ENCODE measurements around the gene LRP1B.

The LRP1B gene

GRCh38 chr2:141317986-141318385 lies 812.8 kb downstream of the LRP1B start:
- TF ChIP-seq, protein P1, sequence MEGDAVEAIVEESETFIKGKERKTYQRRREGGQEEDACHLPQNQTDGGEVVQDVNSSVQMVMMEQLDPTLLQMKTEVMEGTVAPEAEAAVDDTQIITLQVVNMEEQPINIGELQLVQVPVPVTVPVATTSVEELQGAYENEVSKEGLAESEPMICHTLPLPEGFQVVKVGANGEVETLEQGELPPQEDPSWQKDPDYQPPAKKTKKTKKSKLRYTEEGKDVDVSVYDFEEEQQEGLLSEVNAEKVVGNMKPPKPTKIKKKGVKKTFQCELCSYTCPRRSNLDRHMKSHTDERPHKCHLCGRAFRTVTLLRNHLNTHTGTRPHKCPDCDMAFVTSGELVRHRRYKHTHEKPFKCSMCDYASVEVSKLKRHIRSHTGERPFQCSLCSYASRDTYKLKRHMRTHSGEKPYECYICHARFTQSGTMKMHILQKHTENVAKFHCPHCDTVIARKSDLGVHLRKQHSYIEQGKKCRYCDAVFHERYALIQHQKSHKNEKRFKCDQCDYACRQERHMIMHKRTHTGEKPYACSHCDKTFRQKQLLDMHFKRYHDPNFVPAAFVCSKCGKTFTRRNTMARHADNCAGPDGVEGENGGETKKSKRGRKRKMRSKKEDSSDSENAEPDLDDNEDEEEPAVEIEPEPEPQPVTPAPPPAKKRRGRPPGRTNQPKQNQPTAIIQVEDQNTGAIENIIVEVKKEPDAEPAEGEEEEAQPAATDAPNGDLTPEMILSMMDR (conservative IDR thresholded peaks at IDR 0.05; ENCODE audit: low read depth, low read length), result no peak
- no peak overlapping the region for H3K4me2 ChIP-seq
- no peak overlapping the region for H3K4me3 ChIP-seq (IDR thresholded peaks at IDR 0.05; ENCODE audit: insufficient read depth, low read depth, low read length)
- no peaks in the 10 kb centered on the region for H4K20me1 ChIP-seq (ENCODE audit: insufficient read depth)
- no peak overlapping the region for H2AFZ ChIP-seq (ENCODE audit: low read depth)
- no peak overlapping the region for H3K27ac ChIP-seq
- no peaks in the 10 kb centered on the region for H3K4me1 ChIP-seq (ENCODE audit: low read depth, poor library complexity, severe bottlenecking)
- H3K79me2 ChIP-seq (ENCODE audit: insufficient read depth, low read depth), result no peaks in the 10 kb centered on the region
- H3K36me3 ChIP-seq (ENCODE audit: insufficient read depth), result no peaks in the 10 kb centered on the region
- no peak overlapping the region for H3K9ac ChIP-seq
- H3K27me3 ChIP-seq (ENCODE audit: insufficient read depth, low read depth), result no peaks in the 10 kb centered on the region

DNA sequence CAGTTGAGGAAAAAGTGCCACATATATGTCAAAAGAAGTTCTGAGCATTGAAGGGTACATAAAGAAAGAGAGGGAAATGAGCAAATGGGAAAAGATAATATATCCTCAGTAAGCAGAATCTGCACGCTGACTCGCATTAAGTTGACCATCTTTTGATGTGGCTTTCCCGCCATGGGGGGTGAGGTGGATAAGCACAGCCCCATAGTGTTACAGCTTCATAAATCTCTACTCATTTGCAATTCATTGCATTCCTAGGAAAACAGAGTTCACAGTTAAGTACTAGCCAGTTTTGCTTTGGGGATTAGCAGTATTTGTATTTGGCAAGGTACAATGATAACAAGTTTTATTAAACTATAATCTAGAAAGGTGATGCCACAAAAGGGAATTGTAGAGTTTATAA lies 814.2 kb downstream of the LRP1B start:
- Histone ChIP-seq H3K9ac (no peak overlapping the region), H3K36me3 (ENCODE audit: insufficient read depth) (no peaks in the 10 kb centered on the region), H3K4me2 (no peak overlapping the region), H3K27me3 (ENCODE audit: insufficient read depth, low read depth) (no peaks in the 10 kb centered on the region), H4K20me1 (ENCODE audit: insufficient read depth) (no peaks in the 10 kb centered on the region), H3K4me1 (ENCODE audit: low read depth, poor library complexity, severe bottlenecking) (no peaks in the 10 kb centered on the region), H3K79me2 (ENCODE audit: insufficient read depth, low read depth) (no peaks in the 10 kb centered on the region), H3K27ac (no peak overlapping the region), H2AFZ (ENCODE audit: low read depth) (no peak overlapping the region), H3K4me3 (IDR thresholded peaks at IDR 0.05; ENCODE audit: insufficient read depth, low read depth, low read length) (no peak overlapping the region)
- TF ChIP-seq, protein P1 (conservative IDR thresholded peaks at IDR 0.05; ENCODE audit: low read depth, low read length), result no peak

GRCh38 chr2:141316103-141316502 lies 814.7 kb downstream of the LRP1B start:
- Histone ChIP-seq H3K27me3 (ENCODE audit: insufficient read depth, low read depth) (no peaks in the 10 kb centered on the region), H3K36me3 (ENCODE audit: insufficient read depth) (no peaks in the 10 kb centered on the region), H3K79me2 (ENCODE audit: insufficient read depth, low read depth) (no peaks in the 10 kb centered on the region), H3K4me3 (IDR thresholded peaks at IDR 0.05; ENCODE audit: insufficient read depth, low read depth, low read length) (no peak overlapping the region), H3K4me1 (ENCODE audit: low read depth, poor library complexity, severe bottlenecking) (no peaks in the 10 kb centered on the region), H3K27ac (no peak overlapping the region), H3K4me2 (no peak overlapping the region), H2AFZ (ENCODE audit: low read depth) (no peak overlapping the region), H3K9ac (no peak overlapping the region), H4K20me1 (ENCODE audit: insufficient read depth) (no peaks in the 10 kb centered on the region)
- TF ChIP-seq, protein P1 (conservative IDR thresholded peaks at IDR 0.05; ENCODE audit: low read depth, low read length), result no peak

GRCh38 chr2:141313972-141314371 lies 816.8 kb downstream of the LRP1B start:
- H3K79me2 ChIP-seq (ENCODE audit: insufficient read depth, low read depth), result no peaks in the 10 kb centered on the region
- no peak overlapping the region for H3K4me3 ChIP-seq (IDR thresholded peaks at IDR 0.05; ENCODE audit: insufficient read depth, low read depth, low read length)
- H3K27ac ChIP-seq, result no peak overlapping the region
- H4K20me1 ChIP-seq (ENCODE audit: insufficient read depth), result no peaks in the 10 kb centered on the region
- no peak overlapping the region for H3K9ac ChIP-seq
- H3K4me2 ChIP-seq, result no peak overlapping the region
- no peak overlapping the region for H2AFZ ChIP-seq (ENCODE audit: low read depth)
- no peaks in the 10 kb centered on the region for H3K4me1 ChIP-seq (ENCODE audit: low read depth, poor library complexity, severe bottlenecking)
- no peaks in the 10 kb centered on the region for H3K36me3 ChIP-seq (ENCODE audit: insufficient read depth)
- TF ChIP-seq, protein P1 (conservative IDR thresholded peaks at IDR 0.05; ENCODE audit: low read depth, low read length), result no peak
- no peaks in the 10 kb centered on the region for H3K27me3 ChIP-seq (ENCODE audit: insufficient read depth, low read depth)

Data from KMS-11 (cell line).